GM19023 (cell line): ENCODE data around the gene COG4.
A peak's percentile ranks its signal among the peaks of the same experiment; 100 is the strongest.
"Not testable (repeated sequence)": the region's sequence is repeated elsewhere in the genome, so short reads cannot be mapped to it uniquely, and the experiment has no call there.

Experiments used
- ATAC-seq: cut with Tn5 transposase; IDR thresholded peaks from one replicate; pipeline ENCODE4 v1.9.1; 2021; ENCODE audit warnings: mild to moderate bottlenecking, moderate library complexity; ENCODE audit not compliant: unreplicated experiment

The COG4 gene

GRCh38 chr16:70523076-70523742 is at the start of gene COG4:
COG4 (minus strand) TSS chr16:70523554; CDS start chr16:70523543, 11 bp downstream.
- ATAC-seq, result peak; percentile 65

GRCh38 chr16:70572926-70573270 is 49.5 kb upstream of the COG4 start:
- no peak for ATAC-seq

- ATAC-seq, result no peak
Measured at GRCh38 chr16:70572050-70572925, 48.9 kb upstream of the COG4 start.

GRCh38 chr16:70571623-70572022 is 48.3 kb upstream of the COG4 start:
- no peak for ATAC-seq

GRCh38 chr16:70570967-70571570 is 47.7 kb upstream of the COG4 start:
- no peak for ATAC-seq

GRCh38 chr16:70569752-70570151 is 46.4 kb upstream of the COG4 start:
- no peak for ATAC-seq

GRCh38 chr16:70568601-70569237 is 45.4 kb upstream of the COG4 start:
- ATAC-seq, result no peak

GRCh38 chr16:70565053-70565452 is 41.7 kb upstream of the COG4 start:
- ATAC-seq, result no peak

- no peak for ATAC-seq
Measured at GRCh38 chr16:70563636-70564035, 40.3 kb upstream of the COG4 start.

GRCh38 chr16:70561623-70562022 is 38.3 kb upstream of the COG4 start:
- no peak for ATAC-seq

- ATAC-seq, result no peak
Measured at GRCh38 chr16:70556063-70556462, 32.7 kb upstream of the COG4 start.

GRCh38 chr16:70553645-70554044 is 30.3 kb upstream of the COG4 start:
- no peak for ATAC-seq

- ATAC-seq, result no peak
Measured at GRCh38 chr16:70552675-70553074, 29.3 kb upstream of the COG4 start.

GRCh38 chr16:70551788-70552187 is 28.4 kb upstream of the COG4 start:
- ATAC-seq, result no peak

GRCh38 chr16:70550082-70550481 is 26.7 kb upstream of the COG4 start:
- ATAC-seq, result no peak

GRCh38 chr16:70548936-70549335 is 25.6 kb upstream of the COG4 start:
- no peak for ATAC-seq

GRCh38 chr16:70544548-70544947 is 21.2 kb upstream of the COG4 start:
- no peak for ATAC-seq

- no peak for ATAC-seq
Measured at GRCh38 chr16:70540994-70541393, 17.6 kb upstream of the COG4 start.

GRCh38 chr16:70534971-70535370 is 11.6 kb upstream of the COG4 start:
- no peak for ATAC-seq

GRCh38 chr16:70529954-70530353 is 6.6 kb upstream of the COG4 start:
- not testable (repeated sequence) for ATAC-seq

- no peak for ATAC-seq
Measured at GRCh38 chr16:70529051-70529777, 5.9 kb upstream of the COG4 start.
